NCI-H2107 treated with DMSO at 0.1 percent for 48 hours (cell line): ENCODE data around the gene KCTD17.

ENCODE experiments used
- DNase-seq: peaks from one replicate; lab custom pipeline; 2025; ENCODE audit not compliant: unreplicated experiment; lab: John Stamatoyannopoulos, UW

The KCTD17 gene

GRCh38 chr22:37100589-37101127 is 49.1 kb downstream of the KCTD17 start:
- no peak for DNase-seq

DNA sequence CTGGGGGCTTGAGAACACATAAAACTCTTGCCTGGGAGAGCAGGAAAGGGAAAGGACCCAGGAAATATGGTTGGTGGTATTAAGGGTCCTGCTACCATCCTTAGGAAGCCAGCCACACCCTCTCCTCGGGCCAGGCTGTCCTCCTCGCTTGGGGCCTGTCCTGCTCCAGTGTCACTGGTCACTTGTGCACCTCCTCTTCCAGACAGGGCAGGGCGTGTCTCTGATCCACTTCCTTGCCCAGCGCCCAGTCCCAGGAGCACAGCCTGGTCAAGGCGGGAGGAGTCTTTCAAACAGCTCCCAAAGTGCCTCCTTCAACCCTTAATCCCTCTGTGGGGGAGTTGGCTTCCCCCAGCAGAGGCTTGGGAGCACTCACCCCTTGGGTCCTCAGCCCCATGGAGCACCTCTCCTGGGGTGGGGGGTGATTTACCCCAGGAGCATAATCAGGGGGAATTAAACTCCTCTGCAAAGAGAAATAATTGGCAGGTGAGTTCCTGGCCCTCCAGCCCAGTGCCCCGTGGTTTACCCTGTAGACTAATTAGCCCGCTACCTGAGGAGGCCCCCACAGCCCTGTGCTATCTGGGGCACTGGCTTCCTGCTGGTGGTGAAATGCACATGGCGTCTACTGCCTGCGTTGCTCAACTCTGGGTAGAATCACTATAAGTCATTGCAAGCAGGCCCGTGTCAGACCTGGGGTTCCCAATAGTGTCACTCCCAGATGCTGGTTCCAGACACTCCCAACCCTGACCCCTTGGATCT is 49.9 kb downstream of the KCTD17 start:
- no peak for DNase-seq

DNA sequence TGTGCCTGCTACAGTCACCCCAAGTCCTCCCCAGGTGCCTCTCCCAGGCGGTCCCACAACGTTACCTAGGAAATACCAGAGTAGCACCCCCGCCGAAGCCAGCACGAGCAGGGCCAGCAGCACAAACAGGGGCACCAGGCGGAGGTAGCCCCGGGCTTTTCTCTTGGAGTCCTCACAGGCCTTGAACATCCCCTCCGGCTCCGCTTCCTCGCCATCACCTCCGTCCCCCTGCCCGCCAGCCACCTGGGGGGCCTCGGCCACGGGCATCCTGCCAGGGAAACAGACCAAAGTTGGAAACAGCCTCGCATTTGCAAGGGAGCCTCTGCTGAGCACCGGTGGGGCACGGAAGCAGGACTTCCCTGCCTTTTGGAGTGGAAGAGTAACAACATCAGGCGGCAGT is 51.6 kb downstream of the KCTD17 start:
- no peak for DNase-seq

- DNase-seq: no peak
Observed at GRCh38 chr22:37103656-37104452, 52.3 kb downstream of the KCTD17 start.

DNA sequence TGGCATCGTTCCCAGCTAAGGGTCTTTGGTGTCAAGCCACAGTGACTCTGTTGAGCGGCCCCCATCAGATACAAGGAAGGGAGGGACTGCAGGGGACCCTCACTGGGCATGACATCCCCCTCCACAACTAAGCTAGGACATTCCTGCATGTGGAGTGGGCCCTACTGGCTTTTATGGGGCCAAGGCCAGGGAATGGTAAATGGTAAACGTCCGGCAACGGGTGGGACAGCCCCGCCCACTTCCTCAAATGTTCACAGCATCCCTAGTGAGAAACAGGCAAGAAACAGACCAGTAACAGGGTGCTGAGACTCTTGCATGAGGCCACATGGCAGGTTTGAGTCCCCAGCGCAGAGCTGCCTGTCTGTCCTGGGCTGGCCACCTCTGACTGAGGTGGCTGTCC is 53.6 kb downstream of the KCTD17 start:
- DNase-seq: no peak

DNA sequence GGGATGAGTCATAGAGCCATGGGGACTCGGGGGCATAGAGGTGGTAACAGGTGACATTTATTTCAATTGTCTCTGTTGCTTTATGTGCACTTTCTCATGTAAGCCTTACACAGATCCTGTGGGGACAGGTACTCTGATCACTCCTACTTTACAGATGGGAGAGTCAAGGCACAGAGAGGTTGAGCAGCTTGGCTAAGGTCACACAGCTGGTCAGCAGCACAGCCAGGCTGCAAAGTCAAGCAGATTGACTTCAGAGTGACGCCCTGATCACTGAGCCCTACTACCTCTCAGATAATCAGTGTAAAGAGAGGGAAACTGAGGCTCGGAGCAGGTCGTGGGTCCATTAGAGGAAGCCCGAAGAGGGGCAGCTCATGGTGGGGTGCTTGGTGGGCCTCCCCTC is 54.4 kb downstream of the KCTD17 start:
- no peak for DNase-seq

DNA sequence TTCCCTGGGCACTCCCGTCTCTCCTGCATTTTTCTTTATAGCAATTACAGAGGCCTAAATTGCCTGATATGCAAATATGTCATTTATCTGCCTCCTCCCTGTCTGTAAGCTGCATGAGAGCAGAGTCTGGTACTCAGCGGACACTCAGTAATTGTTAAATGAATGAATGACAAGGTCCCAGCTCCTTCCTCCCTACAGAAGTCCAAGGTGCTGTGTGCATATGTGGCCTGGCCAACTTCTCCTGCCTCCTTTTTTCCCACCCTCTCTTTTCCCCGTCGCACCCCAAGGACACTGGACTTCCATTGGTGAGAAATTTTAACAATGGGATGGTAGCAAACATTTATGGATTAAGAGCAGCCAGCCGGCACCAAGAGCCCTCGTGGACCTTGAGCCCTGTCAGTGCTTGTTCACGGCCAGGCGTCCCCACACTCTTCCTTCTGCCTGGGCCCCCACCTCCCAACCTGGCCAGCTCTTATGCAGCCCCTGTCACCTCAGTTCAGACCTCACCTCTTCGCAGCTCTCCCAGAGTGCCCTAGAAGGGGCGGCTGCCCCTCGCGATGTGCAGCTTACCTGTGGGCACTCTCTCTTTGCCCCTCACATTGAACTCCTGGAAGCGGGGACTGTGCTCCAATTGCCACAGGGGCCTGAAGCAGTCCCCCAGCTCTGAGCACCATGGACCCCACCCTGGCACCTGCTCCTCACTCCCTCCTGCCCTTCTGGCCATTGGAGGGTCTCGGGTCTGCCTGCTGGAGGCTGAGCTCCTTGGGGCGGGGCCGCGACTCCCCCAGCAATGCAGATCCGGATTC is 56.5 kb downstream of the KCTD17 start:
- DNase-seq: no peak

DNA sequence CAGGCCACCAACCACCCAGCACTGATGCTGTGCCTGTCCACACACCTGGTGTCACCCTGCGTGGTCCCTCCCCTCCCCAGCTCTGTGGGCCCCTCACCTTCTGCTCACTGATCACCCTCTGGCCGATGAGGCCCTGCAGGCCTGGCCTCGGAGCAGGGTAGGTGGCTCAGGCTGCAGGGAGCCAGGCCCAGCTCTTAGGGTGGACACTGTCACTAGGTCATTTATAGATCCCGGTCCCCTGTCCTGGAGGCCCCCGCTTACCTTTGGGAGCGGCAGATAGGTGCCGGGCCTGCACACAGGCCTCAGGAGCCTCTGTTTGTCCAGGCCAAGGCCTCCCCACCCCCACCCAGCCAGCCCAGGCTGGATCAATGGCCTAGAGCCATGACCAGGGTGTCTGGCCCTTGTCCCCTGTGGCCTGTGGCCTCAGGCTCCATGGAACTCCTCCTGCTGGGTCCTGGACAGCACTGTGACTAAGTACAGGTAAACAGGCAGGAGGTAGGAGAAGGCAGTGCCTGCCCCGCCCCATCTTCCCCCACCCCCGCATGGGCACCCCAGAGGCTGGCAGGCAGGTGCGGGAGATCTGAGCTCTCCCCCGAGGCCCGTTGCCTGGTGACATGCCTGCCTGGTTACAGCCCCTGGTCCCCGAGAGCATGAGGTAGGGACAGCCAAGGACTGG is 57.8 kb downstream of the KCTD17 start, which contains the start of gene TMPRSS6:
TMPRSS6 (minus strand) TSS at position 472 of the 676 bp plus-strand sequence. CDS start 6,296 bp downstream, outside the sequence.
- DNase-seq: peak; percentile 83

- DNase-seq: no peak
Observed at GRCh38 chr22:37111156-37111717, 59.7 kb downstream of the KCTD17 start.

DNA sequence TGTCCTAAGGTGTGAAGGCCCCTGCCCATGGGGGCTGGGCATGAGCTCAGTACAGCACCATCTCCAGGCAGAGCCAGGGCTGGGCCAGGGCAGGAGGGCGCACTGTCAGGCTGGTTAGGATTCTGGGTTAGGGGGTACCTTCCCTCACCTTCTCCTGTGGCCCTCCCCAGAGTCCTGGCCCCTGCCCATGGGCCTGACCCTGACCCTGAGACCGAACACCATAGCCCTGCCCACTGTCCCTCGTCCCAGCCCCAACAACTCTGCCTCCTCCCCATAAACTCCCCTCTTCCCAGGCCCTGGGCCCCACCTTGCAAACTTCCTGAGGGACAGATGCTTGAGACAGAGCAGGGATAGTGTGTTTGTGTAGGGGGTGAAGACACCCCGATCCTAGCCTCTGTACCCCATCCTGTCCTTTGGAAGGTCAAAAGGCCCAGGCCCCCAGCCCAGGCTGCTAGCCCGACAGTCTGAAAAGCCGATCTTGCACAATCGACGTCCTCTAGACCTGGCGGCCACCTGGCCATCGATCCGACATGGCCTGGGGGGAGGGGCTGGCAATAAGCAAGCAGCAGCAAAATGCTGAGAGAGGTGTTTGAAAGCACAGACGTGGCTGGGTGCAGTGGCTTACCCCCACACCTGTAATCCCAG is 60.7 kb downstream of the KCTD17 start:
- no peak for DNase-seq
